CD4-positive, alpha-beta T cell treated with Interleukin-6 at 100 ng/mL for 8 hours (primary cell): ENCODE measurements around the gene CCNDBP1.
A peak's percentile ranks its signal among the peaks of the same experiment; 100 is the strongest.
"Not testable (repeated sequence)": the region's sequence is repeated elsewhere in the genome, so short reads cannot be mapped to it uniquely, and the experiment has no call there.

ENCODE experiments used
- DNase-seq: peaks from one replicate; pipeline ENCODE4 v3.0.0-alpha.2; 2020; ENCODE audit warnings: mixed read lengths, low spot score

The CCNDBP1 gene

GRCh38 chr15:43193710-43194109, 8.5 kb downstream of the CCNDBP1 start:
- no peak for DNase-seq

GRCh38 chr15:43194795-43195194, 9.6 kb downstream of the CCNDBP1 start:
- no peak for DNase-seq

GRCh38 chr15:43196760-43197548, 11.8 kb downstream of the CCNDBP1 start:
- DNase-seq, result no peak

GRCh38 chr15:43197773-43198172, 12.6 kb downstream of the CCNDBP1 start:
- not testable (repeated sequence) for DNase-seq

GRCh38 chr15:43198556-43198955, 13.4 kb downstream of the CCNDBP1 start:
- not testable (repeated sequence) for DNase-seq

- no peak for DNase-seq
Observed at GRCh38 chr15:43198992-43199391, 13.8 kb downstream of the CCNDBP1 start.

GRCh38 chr15:43199945-43200488, 14.8 kb downstream of the CCNDBP1 start:
- no peak for DNase-seq

GRCh38 chr15:43204016-43204901, 19.1 kb downstream of the CCNDBP1 start:
- DNase-seq, result peak; percentile 30

- no peak for DNase-seq
Observed at GRCh38 chr15:43206054-43206453, 20.9 kb downstream of the CCNDBP1 start.

GRCh38 chr15:43207024-43207423, 21.8 kb downstream of the CCNDBP1 start:
- DNase-seq, result no peak

- DNase-seq, result no peak
Observed at GRCh38 chr15:43208052-43209002, 23.1 kb downstream of the CCNDBP1 start.

- DNase-seq, result no peak
Observed at GRCh38 chr15:43209059-43209824, 24.0 kb downstream of the CCNDBP1 start.

GRCh38 chr15:43210172-43210745, 25.1 kb downstream of the CCNDBP1 start:
- DNase-seq, result no peak

GRCh38 chr15:43210807-43211206, 25.6 kb downstream of the CCNDBP1 start:
- no peak for DNase-seq

- DNase-seq, result no peak
Observed at GRCh38 chr15:43211224-43211735, 26.1 kb downstream of the CCNDBP1 start.

- DNase-seq, result no peak
Observed at GRCh38 chr15:43212299-43212698, 27.1 kb downstream of the CCNDBP1 start.

- no peak for DNase-seq
Observed at GRCh38 chr15:43212951-43213350, 27.7 kb downstream of the CCNDBP1 start.

GRCh38 chr15:43213466-43213865, 28.3 kb downstream of the CCNDBP1 start:
- no peak for DNase-seq

GRCh38 chr15:43214169-43214568, 29.0 kb downstream of the CCNDBP1 start:
- no peak for DNase-seq

- DNase-seq, result no peak
Observed at GRCh38 chr15:43214592-43215295, 29.5 kb downstream of the CCNDBP1 start.
